Loucy (cell line): ENCODE results near the gene STT3B.

Experiments
- H2AFZ ChIP-seq: fragments of 200-600 bp; sonication (generic); 2 replicates; pipeline ENCODE4 v1.6.0; 2016; ENCODE audit warnings: antibody characterized with exemption, mild to moderate bottlenecking, low read length, moderate library complexity
- H3F3A ChIP-seq: fragments of 200-600 bp; 2 replicates; pipeline ENCODE4 v1.6.0; 2016; ENCODE audit warnings: antibody characterized with exemption, low read depth, mild to moderate bottlenecking
- H3K27me3 ChIP-seq: fragments of 200-600 bp; sonication (generic); 2 replicates; pipeline ENCODE4 v1.6.1; 2014; ENCODE audit warnings: low read length, mild to moderate bottlenecking; ENCODE audit not compliant: insufficient read depth, poor library complexity, severe bottlenecking
- H3K36me3 ChIP-seq: fragments of 200-600 bp; sonication (generic); 2 replicates; pipeline ENCODE4 v1.6.1; 2016; ENCODE audit warnings: low read length; ENCODE audit not compliant: insufficient read depth
- H3K4me1 ChIP-seq: fragments of 200-600 bp; sonication (generic); 2 replicates; pipeline ENCODE4 v1.5.1; 2014; ENCODE audit warnings: low read length, mild to moderate bottlenecking; ENCODE audit not compliant: insufficient read depth, poor library complexity, severe bottlenecking
- H3K4me2 ChIP-seq: fragments of 200-600 bp; sonication (generic); 2 replicates; pipeline ENCODE4 v1.6.0; 2014; ENCODE audit warnings: antibody characterized with exemption, low read length, low read depth, mild to moderate bottlenecking; ENCODE audit not compliant: poor library complexity, severe bottlenecking
- H3K4me3 ChIP-seq: fragments of 200-600 bp; sonication (generic); 2 replicates; pipeline ENCODE4 v1.5.1; 2014; ENCODE audit warnings: low read length, mild to moderate bottlenecking, mixed read lengths; ENCODE audit not compliant: poor library complexity, severe bottlenecking
- H3K79me2 ChIP-seq: fragments of 200-600 bp; sonication (generic); 2 replicates; pipeline ENCODE4 v1.6.1; 2014; ENCODE audit warnings: low read length; ENCODE audit not compliant: insufficient read depth
- H3K9ac ChIP-seq: fragments of 200-600 bp; sonication (generic); 2 replicates; pipeline ENCODE4 v1.6.0; 2014; ENCODE audit warnings: mild to moderate bottlenecking, low read depth, low read length, moderate library complexity; ENCODE audit not compliant: poor library complexity, severe bottlenecking
- H3K9me2 ChIP-seq: fragments of 200-600 bp; sonication (generic); replicated peaks from 2 replicates; pipeline ENCODE4 v1.6.1; 2016; ENCODE audit warnings: low read depth, low read length, mixed read lengths
- H3K9me3 ChIP-seq: fragments of 200-600 bp; sonication (generic); 2 replicates; pipeline ENCODE4 v1.6.1; 2014; ENCODE audit warnings: mild to moderate bottlenecking, antibody characterized with exemption, low read length, low read depth; ENCODE audit not compliant: insufficient read depth
- H4K20me1 ChIP-seq: fragments of 200-600 bp; sonication (generic); 2 replicates; pipeline ENCODE4 v1.6.0; 2014; ENCODE audit warnings: antibody characterized with exemption, low read length, mild to moderate bottlenecking; ENCODE audit not compliant: insufficient read depth, poor library complexity, severe bottlenecking
- CTCF ChIP-seq: fragments of 200-600 bp; sonication (generic); conservative IDR thresholded peaks from 2 replicates; pipeline ENCODE4 v1.5.1; 2014; ENCODE audit warnings: mild to moderate bottlenecking, antibody characterized with exemption, low read length
- EZH2phosphoT487 ChIP-seq: fragments of 200-600 bp; IDR thresholded peaks from 2 replicates; pipeline ENCODE4 v1.6.1; 2018; ENCODE audit warnings: antibody characterized with exemption, mild to moderate bottlenecking, moderate library complexity, borderline replicate concordance

The STT3B gene

GRCh38 chr3:31559872-31560534 lies 27.3 kb downstream of the STT3B start:
- no peak for TF ChIP-seq EZH2phosphoT487
- no peak for TF ChIP-seq CTCF
- Histone ChIP-seq H3K79me2 (peaks cover 100% of the 10 kb centered on the region), H4K20me1 (peaks cover 100% of the 10 kb centered on the region), H2AFZ (no peak overlapping the region), H3K9me2 (no peaks in the 10 kb centered on the region), H3K9ac (peak overlapping the region; percentile 24), H3K4me3 (peak overlapping the region; percentile 69), H3K27me3 (no peaks in the 10 kb centered on the region), H3K4me2 (peak overlapping the region; percentile 95), H3K9me3 (no peaks in the 10 kb centered on the region), H3K4me1 (peaks cover 92% of the 10 kb centered on the region), H3F3A (peaks cover 48% of the 10 kb centered on the region), H3K36me3 (peaks cover 55% of the 10 kb centered on the region)

- Histone ChIP-seq H4K20me1 (peaks cover 100% of the 10 kb centered on the region), H3K9me3 (no peaks in the 10 kb centered on the region), H3K9me2 (no peaks in the 10 kb centered on the region), H2AFZ (no peak overlapping the region), H3K36me3 (peaks cover 55% of the 10 kb centered on the region), H3K4me3 (peak overlapping the region; percentile 69), H3K27me3 (no peaks in the 10 kb centered on the region), H3F3A (peaks cover 58% of the 10 kb centered on the region), H3K9ac (peak overlapping the region; percentile 45), H3K79me2 (peaks cover 100% of the 10 kb centered on the region), H3K4me2 (peak overlapping the region; percentile 95), H3K4me1 (peaks cover 92% of the 10 kb centered on the region)
- TF ChIP-seq CTCF: peak; percentile 29
- no peak for TF ChIP-seq EZH2phosphoT487
Observed at GRCh38 chr3:31561891-31562290, 29.2 kb downstream of the STT3B start.

GRCh38 chr3:31562525-31562924 lies 29.8 kb downstream of the STT3B start:
- H3K36me3 ChIP-seq: peaks cover 51% of the 10 kb centered on the region
- H3F3A ChIP-seq: peaks cover 59% of the 10 kb centered on the region
- peak overlapping the region; percentile 45 for H3K9ac ChIP-seq
- no peaks in the 10 kb centered on the region for H3K9me3 ChIP-seq
- peak overlapping the region; percentile 69 for H3K4me3 ChIP-seq
- H3K4me2 ChIP-seq: peak overlapping the region; percentile 95
- no peaks in the 10 kb centered on the region for H3K27me3 ChIP-seq
- TF ChIP-seq CTCF (peak; percentile 70), EZH2phosphoT487 (no peak)
- H4K20me1 ChIP-seq: peaks cover 100% of the 10 kb centered on the region
- H3K79me2 ChIP-seq: peaks cover 100% of the 10 kb centered on the region
- H2AFZ ChIP-seq: no peak overlapping the region
- H3K9me2 ChIP-seq: no peaks in the 10 kb centered on the region
- H3K4me1 ChIP-seq: peaks cover 93% of the 10 kb centered on the region
